GM19240 (cell line): ENCODE data around the gene CILP.
"Not testable (repeated sequence)": the region's sequence is repeated elsewhere in the genome, so short reads cannot be mapped to it uniquely, and the experiment has no call there.

Source experiments
- DNase-seq: peaks from one replicate; pipeline ENCODE4 v3.0.0; 2011; ENCODE audit warnings: low spot score; ENCODE audit not compliant: insufficient read length

The CILP gene, protein sequence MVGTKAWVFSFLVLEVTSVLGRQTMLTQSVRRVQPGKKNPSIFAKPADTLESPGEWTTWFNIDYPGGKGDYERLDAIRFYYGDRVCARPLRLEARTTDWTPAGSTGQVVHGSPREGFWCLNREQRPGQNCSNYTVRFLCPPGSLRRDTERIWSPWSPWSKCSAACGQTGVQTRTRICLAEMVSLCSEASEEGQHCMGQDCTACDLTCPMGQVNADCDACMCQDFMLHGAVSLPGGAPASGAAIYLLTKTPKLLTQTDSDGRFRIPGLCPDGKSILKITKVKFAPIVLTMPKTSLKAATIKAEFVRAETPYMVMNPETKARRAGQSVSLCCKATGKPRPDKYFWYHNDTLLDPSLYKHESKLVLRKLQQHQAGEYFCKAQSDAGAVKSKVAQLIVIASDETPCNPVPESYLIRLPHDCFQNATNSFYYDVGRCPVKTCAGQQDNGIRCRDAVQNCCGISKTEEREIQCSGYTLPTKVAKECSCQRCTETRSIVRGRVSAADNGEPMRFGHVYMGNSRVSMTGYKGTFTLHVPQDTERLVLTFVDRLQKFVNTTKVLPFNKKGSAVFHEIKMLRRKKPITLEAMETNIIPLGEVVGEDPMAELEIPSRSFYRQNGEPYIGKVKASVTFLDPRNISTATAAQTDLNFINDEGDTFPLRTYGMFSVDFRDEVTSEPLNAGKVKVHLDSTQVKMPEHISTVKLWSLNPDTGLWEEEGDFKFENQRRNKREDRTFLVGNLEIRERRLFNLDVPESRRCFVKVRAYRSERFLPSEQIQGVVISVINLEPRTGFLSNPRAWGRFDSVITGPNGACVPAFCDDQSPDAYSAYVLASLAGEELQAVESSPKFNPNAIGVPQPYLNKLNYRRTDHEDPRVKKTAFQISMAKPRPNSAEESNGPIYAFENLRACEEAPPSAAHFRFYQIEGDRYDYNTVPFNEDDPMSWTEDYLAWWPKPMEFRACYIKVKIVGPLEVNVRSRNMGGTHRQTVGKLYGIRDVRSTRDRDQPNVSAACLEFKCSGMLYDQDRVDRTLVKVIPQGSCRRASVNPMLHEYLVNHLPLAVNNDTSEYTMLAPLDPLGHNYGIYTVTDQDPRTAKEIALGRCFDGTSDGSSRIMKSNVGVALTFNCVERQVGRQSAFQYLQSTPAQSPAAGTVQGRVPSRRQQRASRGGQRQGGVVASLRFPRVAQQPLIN

GRCh38 chr15:65210770-65211481 is at the start of gene CILP:
CILP (minus strand) TSS chr15:65211473; CDS start chr15:65209755, 1,718 bp downstream.
- no peak for DNase-seq

DNA sequence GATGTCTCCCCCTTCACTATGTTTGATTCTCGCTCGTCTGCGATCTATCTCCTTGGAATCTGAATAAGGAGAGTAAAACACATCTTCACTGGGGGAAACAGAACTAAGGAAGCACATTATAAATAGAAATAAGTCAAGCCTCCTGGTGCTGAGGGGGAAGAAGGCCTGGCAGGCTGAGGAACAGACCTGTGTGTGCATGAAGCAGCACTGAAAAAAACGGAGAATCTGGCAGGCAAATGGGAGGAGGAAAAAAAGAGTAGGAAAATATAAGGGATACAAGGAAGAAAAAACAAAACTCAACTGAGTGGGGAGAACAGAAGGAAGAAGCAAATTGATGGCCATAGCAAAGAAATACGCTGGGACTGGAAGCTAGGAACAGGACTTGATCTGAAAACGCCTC is 49.7 kb upstream of the CILP start:
- DNase-seq: no peak

DNA sequence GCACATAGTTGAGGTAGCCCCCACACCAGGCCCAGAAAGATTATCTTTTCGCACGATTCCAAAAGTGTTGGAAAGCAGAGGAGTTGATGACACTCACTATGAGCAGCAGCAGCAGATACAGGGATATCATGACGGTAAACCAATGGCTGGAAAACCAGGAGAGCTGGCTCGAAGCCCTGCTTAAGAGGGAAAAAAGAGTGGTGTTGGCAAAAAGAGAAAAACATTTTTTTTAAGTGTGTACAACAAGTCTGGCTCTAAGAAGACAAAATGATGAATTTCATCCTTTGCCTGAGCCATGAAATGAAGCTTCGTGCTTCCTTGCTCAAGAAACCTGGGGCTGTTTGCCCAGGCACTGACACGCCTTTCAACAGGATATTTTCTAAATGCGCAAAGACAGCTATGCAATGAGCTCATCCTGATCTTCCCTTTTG is 48.1 kb upstream of the CILP start:
- DNase-seq: no peak

GRCh38 chr15:65258375-65259262 is 47.3 kb upstream of the CILP start:
- DNase-seq: no peak

- DNase-seq: no peak
Measured at GRCh38 chr15:65255486-65256140, 44.3 kb upstream of the CILP start.

DNA sequence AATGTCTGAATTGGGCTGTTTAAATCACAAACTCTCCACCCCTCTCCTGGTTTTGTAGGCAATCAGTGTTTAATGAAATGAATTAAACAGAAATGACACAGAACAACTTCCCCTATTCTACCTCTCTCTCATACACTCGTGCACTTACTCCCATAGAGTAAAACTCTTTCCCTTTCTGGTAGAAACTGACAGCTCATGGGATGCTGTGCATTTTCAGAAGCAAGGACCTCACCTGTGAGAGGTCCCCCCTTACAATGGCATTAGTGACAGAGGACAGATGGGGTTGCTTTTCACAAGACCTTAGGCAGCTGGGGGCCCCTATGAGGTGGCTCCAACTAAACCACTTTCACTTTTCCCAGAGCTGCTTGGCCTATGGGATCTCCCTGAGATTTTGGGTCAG is 43.5 kb upstream of the CILP start:
- no peak for DNase-seq

GRCh38 chr15:65254356-65254755 is 43.1 kb upstream of the CILP start:
- DNase-seq: no peak

- no peak for DNase-seq
Measured at GRCh38 chr15:65249641-65250040, 38.4 kb upstream of the CILP start.

GRCh38 chr15:65248511-65249255 is 37.4 kb upstream of the CILP start:
- no peak for DNase-seq

DNA sequence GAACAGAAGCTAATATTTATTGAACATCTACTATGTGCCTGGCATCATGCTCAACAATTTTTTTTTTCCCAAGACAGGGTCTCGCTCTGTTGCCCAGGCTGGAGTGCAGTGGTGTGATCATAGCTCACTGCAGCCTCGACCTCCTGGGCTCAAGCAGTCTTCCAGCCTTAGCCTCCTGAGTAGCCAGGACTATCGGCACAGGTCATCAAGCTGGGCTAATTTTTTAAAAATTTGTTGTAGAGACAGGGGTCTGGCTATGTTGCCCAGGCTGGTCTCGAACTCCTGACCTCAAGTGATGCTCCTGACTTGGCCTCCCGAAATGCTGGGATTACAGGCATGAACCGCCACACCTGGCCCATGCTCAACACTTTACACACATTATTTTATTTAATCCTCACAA is 35.7 kb upstream of the CILP start:
- DNase-seq: no peak

DNA sequence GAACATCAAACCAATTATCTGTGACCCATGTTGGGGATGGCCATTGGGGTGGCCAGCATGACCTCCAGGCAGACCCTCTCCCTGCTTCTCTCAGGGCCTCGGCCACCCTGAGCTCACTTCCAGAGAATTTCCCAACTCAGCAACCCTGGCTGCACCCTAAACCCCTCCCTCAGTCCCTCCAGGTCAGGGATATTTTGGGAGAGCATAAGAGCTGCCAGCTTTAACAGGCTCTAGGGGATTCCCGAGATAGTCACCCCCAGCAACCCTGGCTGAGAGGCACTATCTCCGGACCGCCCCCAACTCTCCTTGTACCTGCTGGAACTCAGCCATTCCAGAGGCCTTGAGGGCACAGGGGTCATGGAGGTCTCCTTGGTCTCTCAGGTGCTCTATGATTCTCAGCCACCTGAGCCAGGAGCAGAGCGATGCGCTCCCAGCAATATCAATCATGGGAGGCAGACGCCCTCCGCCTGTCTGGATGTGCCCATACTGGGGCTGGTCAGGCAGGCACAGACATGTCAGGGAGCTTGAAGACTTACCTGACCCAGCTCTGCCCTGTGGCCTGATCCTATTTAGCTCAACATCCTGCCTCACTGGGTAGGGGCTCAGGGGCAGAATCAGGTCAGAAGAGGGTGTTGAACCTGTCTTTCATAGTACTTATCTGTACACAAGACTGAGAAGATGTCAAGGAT is 34.9 kb upstream of the CILP start:
- no peak for DNase-seq

DNA sequence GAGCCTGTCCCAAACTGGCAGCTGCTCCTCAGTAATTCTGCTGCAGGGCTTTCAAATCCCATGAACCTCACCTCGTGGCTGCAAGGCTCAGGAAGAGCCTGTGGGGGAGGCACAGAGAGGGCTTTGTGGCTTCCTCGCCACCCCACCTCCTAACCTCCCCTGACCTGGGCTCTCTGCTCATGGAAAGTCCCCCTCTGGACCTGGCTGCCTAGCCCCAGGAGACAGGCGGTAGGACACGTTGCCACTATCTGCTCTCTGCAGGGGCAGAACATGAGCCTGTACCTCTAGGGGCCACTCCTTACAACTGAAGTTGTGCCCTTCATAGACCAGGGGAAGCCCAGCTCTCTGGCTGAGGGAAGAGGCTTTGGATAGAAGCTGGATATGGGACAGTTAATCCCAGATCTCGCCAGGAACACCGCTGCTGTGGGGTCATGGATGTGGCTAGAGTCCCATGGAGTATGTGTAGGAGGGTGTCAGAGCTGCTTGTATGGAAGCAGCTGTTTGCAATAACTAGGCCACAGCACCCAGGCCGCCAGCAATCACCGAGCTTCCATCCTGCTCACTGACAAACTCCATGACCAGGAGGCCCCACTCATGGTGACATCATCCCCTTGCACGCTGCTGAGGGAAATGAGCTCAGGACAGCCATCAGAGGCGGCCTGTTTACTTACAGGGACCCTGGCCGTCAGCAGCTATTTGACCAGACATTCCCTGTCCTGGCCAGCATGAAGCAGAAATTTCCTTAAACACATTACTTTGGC is 34.0 kb upstream of the CILP start:
- DNase-seq: no peak

DNA sequence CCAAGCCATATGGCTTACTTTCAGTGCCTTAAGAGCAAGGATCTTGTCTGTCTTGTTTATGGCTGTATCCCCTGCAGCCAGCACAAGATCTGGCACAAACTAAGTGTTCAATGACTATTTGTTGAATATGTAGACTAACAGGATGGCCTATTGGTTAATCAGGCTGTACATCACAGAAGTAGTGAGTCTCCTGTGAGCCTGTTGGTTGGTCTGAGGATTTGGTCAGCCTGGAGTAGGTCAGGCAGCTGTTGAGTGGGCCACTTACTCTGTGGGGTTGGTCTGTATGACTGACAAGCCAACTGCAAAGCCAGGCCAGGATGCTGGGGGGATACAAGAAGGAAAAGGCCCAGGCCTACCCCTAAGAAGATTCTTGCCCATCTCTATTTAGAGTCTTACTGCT is 33.4 kb upstream of the CILP start:
- no peak for DNase-seq

DNA sequence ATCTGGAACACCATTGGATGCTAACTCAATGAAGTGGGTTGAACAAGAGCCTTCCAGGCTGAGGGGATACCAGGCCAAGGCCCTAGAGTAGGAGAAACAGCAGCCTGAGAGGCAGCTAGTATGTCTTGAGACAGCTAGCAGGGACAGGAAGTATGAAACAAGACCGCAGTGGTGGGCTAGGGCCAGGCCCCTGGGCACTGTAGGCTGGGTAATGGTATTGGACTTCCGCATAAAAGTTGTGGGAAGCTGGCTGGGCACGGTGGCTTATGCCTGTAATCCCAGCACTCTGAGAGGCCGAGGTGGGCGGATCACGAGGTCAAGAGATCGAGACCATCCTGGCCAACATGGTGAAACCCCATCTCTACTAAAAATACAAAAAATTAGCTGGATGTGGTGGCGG is 25.2 kb upstream of the CILP start:
- not testable (repeated sequence) for DNase-seq

GRCh38 chr15:65233696-65234095 is 22.4 kb upstream of the CILP start:
- no peak for DNase-seq

- no peak for DNase-seq
Measured at GRCh38 chr15:65232520-65232919, 21.2 kb upstream of the CILP start.

- DNase-seq: no peak
Measured at GRCh38 chr15:65231306-65231705, 20.0 kb upstream of the CILP start.

DNA sequence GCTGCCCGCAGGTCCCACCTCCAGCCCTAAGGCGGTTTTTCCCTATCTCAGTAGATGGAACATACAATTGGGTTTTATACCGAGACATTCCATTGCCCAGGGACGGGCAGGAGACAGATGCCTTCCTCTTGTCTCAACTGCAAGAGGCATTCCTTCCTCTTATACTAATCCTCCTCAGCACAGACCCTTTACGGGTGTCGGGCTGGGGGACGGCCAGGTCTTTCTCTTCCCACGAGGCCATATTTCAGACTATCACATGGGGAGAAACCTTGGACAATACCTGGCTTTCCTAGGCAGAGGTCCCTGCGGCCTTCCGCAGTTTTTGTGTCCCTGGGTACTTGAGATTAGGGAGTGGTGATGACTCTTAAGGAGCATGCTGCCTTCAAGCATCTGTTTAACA is 15.6 kb upstream of the CILP start:
- DNase-seq: not testable (repeated sequence)
